Parathyroid adenoma (tissue), 2 donors: Measurements from ENCODE around the gene TMUB1.

Experiments
- H2AFZ ChIP-seq: fragments of 300-600 bp; sonication (generic); one replicate; pipeline ENCODE4 v1.7.0; 2017; ENCODE audit warnings: antibody characterized with exemption, mild to moderate bottlenecking
- H3K27ac ChIP-seq: fragments of 300-600 bp; sonication (generic); one replicate; pipeline ENCODE4 v1.7.0; 2017
- H3K27me3 ChIP-seq: fragments of 300-600 bp; sonication (generic); one replicate; pipeline ENCODE4 v1.7.0; 2017; ENCODE audit warnings: low read length; ENCODE audit not compliant: control insufficient read depth, insufficient read depth
- H3K36me3 ChIP-seq: fragments of 300-600 bp; sonication (generic); one replicate; pipeline ENCODE4 v1.7.0; 2017; ENCODE audit warnings: low read length; ENCODE audit not compliant: control insufficient read depth, insufficient read depth
- H3K4me1 ChIP-seq: fragments of 300-600 bp; sonication (generic); one replicate; pipeline ENCODE4 v1.7.0; 2017; ENCODE audit warnings: control low read depth
- H3K4me2 ChIP-seq: fragments of 300-600 bp; sonication (generic); one replicate; pipeline ENCODE4 v1.7.0; 2017; ENCODE audit warnings: low read length
- H3K4me3 ChIP-seq: fragments of 300-600 bp; sonication (generic); one replicate; pipeline ENCODE4 v1.7.0; 2017; ENCODE audit warnings: low read depth, low read length
- H3K79me2 ChIP-seq: fragments of 300-600 bp; sonication (generic); one replicate; pipeline ENCODE4 v1.7.0; 2017; ENCODE audit warnings: control low read depth
- H3K9ac ChIP-seq: fragments of 300-600 bp; sonication (generic); one replicate; pipeline ENCODE4 v1.7.0; 2017; ENCODE audit warnings: mild to moderate bottlenecking
- H3K9me3 ChIP-seq: fragments of 300-600 bp; sonication (generic); one replicate; pipeline ENCODE4 v1.7.0; 2017; ENCODE audit warnings: low read length; ENCODE audit not compliant: control insufficient read depth
- TF ChIP-seq, protein P1 (sequence below): fragments of 300-600 bp; sonication (generic); IDR thresholded peaks from one replicate; pipeline ENCODE4 v1.7.0; 2017; ENCODE audit warnings: antibody characterized with exemption, mild to moderate bottlenecking
- donor health status: primary hyperparathyroidism.

Gene TMUB1

DNA sequence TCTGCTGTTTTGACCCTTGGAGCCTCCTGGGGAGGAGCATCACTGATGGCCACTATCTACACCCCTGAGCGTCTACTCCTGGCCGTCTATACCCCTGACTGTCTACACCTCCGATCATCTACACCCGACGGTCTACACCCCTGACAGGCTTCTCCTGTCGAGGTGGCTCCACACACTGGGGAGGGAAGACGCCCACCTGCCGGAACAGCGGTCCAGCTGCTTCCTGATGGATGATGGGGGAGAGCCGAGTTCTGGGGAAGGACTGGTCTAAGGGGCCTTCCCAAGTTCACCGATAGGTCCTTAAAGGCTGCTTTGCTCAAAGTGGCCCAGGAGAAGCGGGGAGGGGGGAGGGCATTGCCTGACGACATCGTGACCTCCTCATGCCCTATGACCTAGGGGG lies 44.9 kb upstream of the TMUB1 start:
- Histone ChIP-seq H3K36me3 (no peaks in the 10 kb centered on the region), H2AFZ (no peak overlapping the region)
- TF ChIP-seq, protein P1, sequence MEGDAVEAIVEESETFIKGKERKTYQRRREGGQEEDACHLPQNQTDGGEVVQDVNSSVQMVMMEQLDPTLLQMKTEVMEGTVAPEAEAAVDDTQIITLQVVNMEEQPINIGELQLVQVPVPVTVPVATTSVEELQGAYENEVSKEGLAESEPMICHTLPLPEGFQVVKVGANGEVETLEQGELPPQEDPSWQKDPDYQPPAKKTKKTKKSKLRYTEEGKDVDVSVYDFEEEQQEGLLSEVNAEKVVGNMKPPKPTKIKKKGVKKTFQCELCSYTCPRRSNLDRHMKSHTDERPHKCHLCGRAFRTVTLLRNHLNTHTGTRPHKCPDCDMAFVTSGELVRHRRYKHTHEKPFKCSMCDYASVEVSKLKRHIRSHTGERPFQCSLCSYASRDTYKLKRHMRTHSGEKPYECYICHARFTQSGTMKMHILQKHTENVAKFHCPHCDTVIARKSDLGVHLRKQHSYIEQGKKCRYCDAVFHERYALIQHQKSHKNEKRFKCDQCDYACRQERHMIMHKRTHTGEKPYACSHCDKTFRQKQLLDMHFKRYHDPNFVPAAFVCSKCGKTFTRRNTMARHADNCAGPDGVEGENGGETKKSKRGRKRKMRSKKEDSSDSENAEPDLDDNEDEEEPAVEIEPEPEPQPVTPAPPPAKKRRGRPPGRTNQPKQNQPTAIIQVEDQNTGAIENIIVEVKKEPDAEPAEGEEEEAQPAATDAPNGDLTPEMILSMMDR, result no peak

DNA sequence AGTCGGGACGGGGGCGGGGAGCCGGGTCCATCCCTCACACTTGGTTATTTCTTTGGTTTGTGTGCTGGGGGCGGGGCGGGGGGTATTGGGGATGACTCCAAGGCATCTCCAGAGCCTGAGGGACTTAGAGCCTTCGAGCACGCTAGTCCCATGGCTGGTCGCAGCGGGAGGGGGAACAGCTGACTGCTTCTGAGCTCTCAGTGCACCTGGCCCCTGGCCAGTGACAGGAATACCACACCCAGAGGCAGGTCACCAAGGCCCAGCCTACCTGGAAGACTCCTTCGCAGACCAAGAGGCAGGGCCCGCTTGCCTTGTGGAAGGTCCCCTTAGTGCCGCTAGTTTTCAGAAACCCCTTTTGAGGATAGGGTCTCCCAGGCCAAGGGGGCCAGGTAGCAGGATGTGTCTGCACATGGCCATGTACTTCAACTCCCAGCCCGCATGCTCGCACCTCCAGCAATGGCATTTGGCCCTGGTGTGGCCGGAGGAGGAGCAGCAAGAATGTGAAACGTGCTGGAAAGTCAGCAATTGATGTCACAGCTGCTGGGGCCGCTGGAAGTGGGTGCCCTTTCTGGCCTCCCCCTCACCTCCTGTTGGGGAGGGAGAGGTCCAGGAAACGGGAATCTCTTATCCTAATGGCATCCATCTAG lies 43.3 kb upstream of the TMUB1 start:
- TF ChIP-seq, protein P1, result no peak
- no peaks in the 10 kb centered on the region for H3K27me3 ChIP-seq
- H2AFZ ChIP-seq, result no peak overlapping the region
- H3K4me2 ChIP-seq, result no peak overlapping the region
- peaks cover 29% of the 10 kb centered on the region for H3K79me2 ChIP-seq
- no peak overlapping the region for H3K4me3 ChIP-seq
- no peak overlapping the region for H3K27ac ChIP-seq
- H3K4me1 ChIP-seq, result no peaks in the 10 kb centered on the region
- no peak overlapping the region for H3K9ac ChIP-seq
- no peaks in the 10 kb centered on the region for H3K9me3 ChIP-seq
- H3K36me3 ChIP-seq, result no peaks in the 10 kb centered on the region

More for the DNA sequence above, 44.9 kb upstream of the TMUB1 start:
- Histone ChIP-seq H3K27me3 (no peaks in the 10 kb centered on the region), H3K4me2 (no peak overlapping the region), H3K4me1 (no peaks in the 10 kb centered on the region), H3K9ac (no peak overlapping the region), H3K9me3 (no peaks in the 10 kb centered on the region), H3K79me2 (peaks cover 29% of the 10 kb centered on the region), H3K4me3 (no peak overlapping the region), H3K27ac (no peak overlapping the region)

DNA sequence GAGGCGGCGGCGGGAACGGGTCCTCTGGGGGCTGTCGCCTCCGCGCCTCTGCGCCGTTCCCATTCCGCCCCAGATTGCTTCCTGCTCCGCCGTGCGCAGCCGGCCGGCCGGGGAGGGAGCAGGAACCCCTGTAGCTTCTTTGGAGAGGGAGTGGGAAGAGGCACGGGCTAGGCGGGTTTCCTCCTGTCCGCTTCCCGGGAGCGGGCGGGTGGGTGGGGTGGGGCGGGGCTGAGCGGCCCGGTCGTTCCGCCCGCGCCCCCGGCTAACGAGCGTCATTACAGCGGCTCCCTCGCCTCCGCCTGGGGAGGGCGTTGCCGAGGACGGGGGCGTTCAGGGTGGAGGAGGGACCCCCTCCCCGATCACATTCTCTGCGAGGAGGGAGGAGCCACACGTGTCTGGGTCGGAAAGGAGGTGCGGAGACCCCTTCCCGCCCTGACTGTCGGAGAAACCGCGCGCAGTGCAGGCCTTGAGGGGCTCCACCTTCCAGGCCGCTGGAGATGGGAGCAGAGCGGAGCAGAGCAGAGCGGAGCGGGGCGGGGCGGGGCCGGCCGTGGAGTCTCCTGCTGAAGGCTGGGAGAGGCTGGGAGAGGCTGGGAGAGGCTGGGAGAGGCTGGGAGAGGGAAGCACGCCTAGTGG lies 42.7 kb upstream of the TMUB1 start:
- no peaks in the 10 kb centered on the region for H3K36me3 ChIP-seq
- no peaks in the 10 kb centered on the region for H3K9me3 ChIP-seq

DNA sequence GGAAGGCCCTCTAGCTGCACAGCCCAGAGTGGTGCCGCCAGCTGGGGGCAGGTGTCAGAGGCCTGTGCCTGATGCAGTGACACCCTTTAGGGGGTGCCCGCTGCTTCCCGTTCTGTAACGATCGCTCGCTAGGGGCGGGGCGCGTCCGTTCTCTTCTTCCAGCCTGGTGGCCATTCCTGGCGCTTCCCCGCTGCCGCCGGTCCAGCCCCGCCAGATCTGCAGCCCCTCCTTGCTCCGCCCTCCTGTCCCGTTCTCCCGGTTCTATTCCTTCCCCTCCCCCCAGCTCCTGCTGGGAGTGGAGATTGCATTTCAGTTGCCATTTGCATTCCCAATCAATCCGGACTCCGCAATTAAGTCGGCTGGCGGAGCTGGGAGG lies 42.2 kb upstream of the TMUB1 start:
- no peak overlapping the region for H3K27ac ChIP-seq
- H3K9me3 ChIP-seq, result no peaks in the 10 kb centered on the region
- no peak overlapping the region for H3K9ac ChIP-seq
- TF ChIP-seq, protein P1, result no peak
- H3K79me2 ChIP-seq, result peaks cover 29% of the 10 kb centered on the region
- no peak overlapping the region for H3K4me3 ChIP-seq
- no peak overlapping the region for H2AFZ ChIP-seq
- no peak overlapping the region for H3K4me2 ChIP-seq
- no peaks in the 10 kb centered on the region for H3K36me3 ChIP-seq
- H3K27me3 ChIP-seq, result no peaks in the 10 kb centered on the region
- no peaks in the 10 kb centered on the region for H3K4me1 ChIP-seq

More for the DNA sequence above, 42.7 kb upstream of the TMUB1 start:
- no peak overlapping the region for H3K4me2 ChIP-seq
- TF ChIP-seq, protein P1, result no peak
- H3K79me2 ChIP-seq, result peaks cover 29% of the 10 kb centered on the region
- H3K4me1 ChIP-seq, result no peaks in the 10 kb centered on the region
- no peak overlapping the region for H2AFZ ChIP-seq
- H3K27ac ChIP-seq, result no peak overlapping the region
- H3K4me3 ChIP-seq, result no peak overlapping the region
- H3K9ac ChIP-seq, result no peak overlapping the region
- no peaks in the 10 kb centered on the region for H3K27me3 ChIP-seq
